ENCODE data around the gene MACROD2. TPM values are rescaled to one million over a fixed set of nuclear protein-coding genes. Genes with fewer than 3 reads are reported as not detected.

Gene MACROD2
- total RNA-seq, 6 experiments from 2014 or later: 0.05 to 0.57 (median 0.11) TPM; not detected in 1

DNA sequence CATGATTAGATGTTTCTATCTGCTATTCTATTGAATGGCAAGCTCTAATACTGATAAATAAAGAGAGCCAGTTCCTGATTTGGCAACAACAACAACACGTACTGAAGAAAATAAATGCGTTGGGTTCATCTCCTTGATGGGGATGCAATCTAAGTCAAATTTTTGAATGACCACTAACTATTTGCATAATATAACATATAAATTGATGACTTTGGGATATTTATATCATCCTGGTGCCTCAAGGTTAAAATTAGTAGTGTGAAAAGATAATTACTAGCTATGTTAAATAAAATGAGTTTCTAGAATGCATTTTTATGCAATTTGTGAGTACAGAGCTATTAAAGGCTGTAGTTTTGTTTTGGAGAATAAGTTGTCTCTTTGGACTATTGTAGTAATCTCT is 1681.5 kb downstream of the MACROD2 start:
- no peak for DNase-seq
- Mint-ChIP-seq H3K27ac (no peak overlapping the region), H3K9me3 (no peaks in the 10 kb centered on the region), H3K4me3 (no peak overlapping the region), H3K27me3 (ENCODE audit: insufficient read depth) (peaks cover 4% of the 10 kb centered on the region; the same call in 1 of the 2 replicates), H3K4me1 (ENCODE audit: low read depth) (peaks cover 56% of the 10 kb centered on the region), H3K36me3 (ENCODE audit: low read depth) (peaks cover 11% of the 10 kb centered on the region)
- TF ChIP-seq, protein P1, sequence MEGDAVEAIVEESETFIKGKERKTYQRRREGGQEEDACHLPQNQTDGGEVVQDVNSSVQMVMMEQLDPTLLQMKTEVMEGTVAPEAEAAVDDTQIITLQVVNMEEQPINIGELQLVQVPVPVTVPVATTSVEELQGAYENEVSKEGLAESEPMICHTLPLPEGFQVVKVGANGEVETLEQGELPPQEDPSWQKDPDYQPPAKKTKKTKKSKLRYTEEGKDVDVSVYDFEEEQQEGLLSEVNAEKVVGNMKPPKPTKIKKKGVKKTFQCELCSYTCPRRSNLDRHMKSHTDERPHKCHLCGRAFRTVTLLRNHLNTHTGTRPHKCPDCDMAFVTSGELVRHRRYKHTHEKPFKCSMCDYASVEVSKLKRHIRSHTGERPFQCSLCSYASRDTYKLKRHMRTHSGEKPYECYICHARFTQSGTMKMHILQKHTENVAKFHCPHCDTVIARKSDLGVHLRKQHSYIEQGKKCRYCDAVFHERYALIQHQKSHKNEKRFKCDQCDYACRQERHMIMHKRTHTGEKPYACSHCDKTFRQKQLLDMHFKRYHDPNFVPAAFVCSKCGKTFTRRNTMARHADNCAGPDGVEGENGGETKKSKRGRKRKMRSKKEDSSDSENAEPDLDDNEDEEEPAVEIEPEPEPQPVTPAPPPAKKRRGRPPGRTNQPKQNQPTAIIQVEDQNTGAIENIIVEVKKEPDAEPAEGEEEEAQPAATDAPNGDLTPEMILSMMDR (IDR thresholded peaks at IDR 0.05): no peak

DNA sequence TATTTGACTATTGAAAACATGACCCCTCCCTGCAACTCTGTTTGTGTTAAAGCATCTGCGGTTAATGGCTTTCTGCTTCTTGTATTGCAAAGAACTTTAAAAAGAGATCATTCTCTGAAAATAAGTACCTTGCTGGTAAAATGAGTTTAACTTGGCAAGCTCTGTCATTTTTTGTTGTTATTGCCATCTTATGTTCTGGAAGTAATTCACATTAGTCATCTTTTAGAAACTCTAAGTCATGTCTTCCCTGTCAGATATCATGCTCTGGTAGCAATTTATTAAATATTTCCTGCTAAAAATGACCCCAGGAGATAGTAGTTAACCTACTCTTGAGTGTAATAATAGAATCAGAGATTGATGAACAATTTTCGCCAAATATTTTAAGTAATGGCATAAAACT is 1687.4 kb downstream of the MACROD2 start:
- Mint-ChIP-seq H3K27me3 (ENCODE audit: insufficient read depth) (peaks cover 7% of the 10 kb centered on the region), H3K27ac (0 out of 2 replicates have a peak overlapping the region, but pooled peaks have one; percentile 7)

DNA sequence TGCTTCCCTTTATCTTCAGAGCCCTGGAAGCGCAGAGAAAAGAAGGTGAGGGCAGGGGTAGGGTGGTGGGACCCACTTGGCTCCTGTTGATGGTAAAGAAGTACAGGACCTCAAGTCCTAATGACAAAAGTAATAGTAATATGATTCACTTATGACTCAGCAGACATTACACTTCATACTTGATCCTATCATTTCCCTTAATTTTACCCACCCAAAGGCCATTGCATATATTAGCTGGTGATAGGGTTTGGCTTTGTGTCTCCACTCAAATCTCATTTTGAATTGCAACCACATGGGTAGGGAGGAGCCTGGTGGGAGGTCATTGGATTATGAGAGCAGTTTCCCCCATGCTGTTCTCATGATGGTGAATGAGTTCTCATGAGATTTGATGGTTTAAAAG is 1697.3 kb downstream of the MACROD2 start:
- Mint-ChIP-seq H3K27ac (no peak overlapping the region), H3K9me3 (no peaks in the 10 kb centered on the region), H3K27me3 (ENCODE audit: insufficient read depth) (no peaks in the 10 kb centered on the region), H3K36me3 (ENCODE audit: low read depth) (no peaks in the 10 kb centered on the region), H3K4me1 (ENCODE audit: low read depth) (peaks cover 7% of the 10 kb centered on the region), H3K4me3 (no peak overlapping the region)
- TF ChIP-seq, protein P1 (IDR thresholded peaks at IDR 0.05): no peak
- no peak for DNase-seq

More for the DNA sequence above, 1687.4 kb downstream of the MACROD2 start:
- TF ChIP-seq, protein P1 (IDR thresholded peaks at IDR 0.05): no peak
- peaks cover 5% of the 10 kb centered on the region; the same call in 1 of the 2 replicates for H3K36me3 Mint-ChIP-seq (ENCODE audit: low read depth)
- H3K9me3 Mint-ChIP-seq: no peaks in the 10 kb centered on the region
- H3K4me1 Mint-ChIP-seq (ENCODE audit: low read depth): peaks cover 19% of the 10 kb centered on the region
- H3K4me3 Mint-ChIP-seq: no peak overlapping the region
- peak; percentile 34 for DNase-seq

DNA sequence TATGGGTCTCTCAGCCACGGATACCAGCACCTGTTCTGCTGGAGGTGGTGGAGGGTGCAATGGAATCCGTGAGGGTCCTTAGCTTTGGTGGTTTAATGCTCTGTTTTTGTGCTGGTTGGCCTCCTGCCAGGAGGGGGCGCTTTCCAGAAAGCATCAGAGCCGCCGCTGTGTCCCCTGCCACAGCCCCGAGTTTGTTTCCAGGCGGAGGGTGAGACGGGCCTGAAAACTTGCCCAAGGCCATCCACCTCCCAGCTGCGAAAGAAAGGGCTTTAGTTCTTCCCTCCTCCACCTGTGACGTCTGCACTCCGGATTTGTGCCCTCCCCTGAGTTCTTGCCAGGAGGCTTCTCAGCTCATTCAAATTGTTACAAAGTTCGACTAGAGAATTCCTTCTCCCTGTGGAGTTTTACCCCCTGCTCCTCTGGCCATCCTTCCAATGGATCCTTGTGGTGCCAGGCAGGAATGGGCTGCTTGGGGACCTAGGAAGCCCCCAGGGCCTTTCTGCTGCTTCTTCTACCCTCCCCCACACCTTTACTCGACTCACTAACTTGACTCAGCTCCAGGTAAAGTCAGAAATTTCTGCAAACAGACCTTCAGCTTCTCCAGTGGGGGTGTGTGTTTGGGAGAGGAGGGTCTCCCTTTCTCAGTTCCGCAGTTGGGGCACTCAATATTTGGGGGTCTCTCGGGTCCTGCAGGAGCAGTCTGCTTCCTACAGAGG is 1704.3 kb downstream of the MACROD2 start:
- Mint-ChIP-seq H3K9me3 (no peaks in the 10 kb centered on the region), H3K27me3 (ENCODE audit: insufficient read depth) (no peaks in the 10 kb centered on the region), H3K36me3 (ENCODE audit: low read depth) (no peaks in the 10 kb centered on the region), H3K4me1 (ENCODE audit: low read depth) (peaks cover 39% of the 10 kb centered on the region), H3K27ac (no peak overlapping the region), H3K4me3 (no peak overlapping the region)
- TF ChIP-seq, protein P1 (IDR thresholded peaks at IDR 0.05): no peak
- no peak for DNase-seq

DNA sequence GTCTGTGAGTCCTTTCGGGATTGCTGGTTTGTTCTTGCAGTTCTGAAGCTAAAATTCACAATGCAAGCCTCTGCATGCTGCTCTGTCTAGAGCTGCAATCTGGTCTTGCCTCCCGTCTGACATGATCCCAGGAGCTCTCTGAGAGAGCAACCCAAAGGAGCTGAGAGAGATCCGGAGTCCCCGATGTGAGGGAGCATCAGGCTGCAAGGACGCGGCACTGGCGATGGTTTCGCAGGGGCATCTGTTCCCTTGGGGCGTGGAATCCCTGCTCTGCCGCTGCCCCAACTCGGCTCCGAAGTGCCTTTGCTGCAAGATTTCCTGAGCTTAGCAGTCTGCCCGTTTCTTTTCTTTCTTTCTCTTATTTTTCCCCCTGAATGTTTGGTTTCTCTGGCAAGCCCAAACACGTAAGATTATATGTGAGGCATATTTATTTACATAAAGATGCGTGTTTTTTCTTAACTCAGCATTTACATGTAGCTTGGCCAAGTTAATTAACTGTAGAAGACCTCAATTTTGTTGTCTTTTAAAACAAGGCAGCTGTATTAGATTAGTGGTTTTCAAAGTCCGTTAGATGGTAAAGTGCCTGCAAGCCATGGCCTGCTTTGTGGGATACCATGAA is 1704.9 kb downstream of the MACROD2 start:
- Mint-ChIP-seq H3K27ac (no peak overlapping the region), H3K9me3 (no peaks in the 10 kb centered on the region), H3K36me3 (ENCODE audit: low read depth) (no peaks in the 10 kb centered on the region), H3K4me1 (ENCODE audit: low read depth) (peaks cover 41% of the 10 kb centered on the region), H3K27me3 (ENCODE audit: insufficient read depth) (no peaks in the 10 kb centered on the region), H3K4me3 (peak overlapping the region; percentile 33; the same call in 1 of the 2 replicates)
- TF ChIP-seq, protein P1 (IDR thresholded peaks at IDR 0.05): no peak
- no peak for DNase-seq
